Testis (tissue), 2 donors: Measurements from ENCODE around the gene OR52I2.

Experiments used
- POLR2A ChIP-seq: fragments of 450-650 bp; IDR thresholded peaks from one replicate; pipeline ENCODE4 v1.6.1; 2017; ENCODE audit warnings: antibody characterized with exemption, mild to moderate bottlenecking, moderate library complexity
- TF ChIP-seq, protein P1 (sequence below), 3 experiments: fragments of 450-650 bp in 2 of 3; fragments of 200-600 bp in 1 of 3; sonication (generic) in 1 of 3; IDR thresholded peaks; one replicate each; pipeline ENCODE4 v1.5.1; 2016 to 2019; ENCODE audit warnings: antibody characterized with exemption in 3 of 3, mild to moderate bottlenecking in 2 of 3, moderate library complexity in 1 of 3

DNA sequence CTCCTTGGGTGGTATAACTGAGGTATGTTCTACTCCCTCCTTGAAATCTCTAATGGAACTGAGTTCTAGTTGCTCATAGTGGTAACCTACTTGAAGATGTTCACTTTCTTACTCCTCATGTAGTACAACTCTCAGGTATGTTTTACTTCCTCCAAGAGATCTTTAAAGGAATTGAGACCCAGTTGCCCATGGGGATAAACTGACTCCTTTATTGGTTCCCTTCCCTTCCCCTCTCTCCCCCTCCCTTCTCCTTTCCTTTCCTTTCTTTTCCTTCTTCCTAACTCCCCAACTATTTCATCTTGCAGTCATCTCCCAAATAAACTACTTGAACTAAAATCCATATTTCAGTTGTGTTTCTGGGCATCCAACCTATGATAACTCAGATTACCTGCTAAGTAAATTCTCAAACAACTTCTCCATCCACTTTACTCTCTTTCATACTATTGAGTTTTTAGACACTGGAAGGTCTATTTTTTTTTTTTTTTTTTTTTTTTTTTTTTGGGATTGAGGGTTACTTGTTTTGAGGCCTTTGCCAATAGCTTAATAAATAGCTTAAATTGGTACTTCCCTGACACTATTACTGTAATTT lies 34.4 kb downstream of the OR52I2 start:
- TF ChIP-seq, protein P1, sequence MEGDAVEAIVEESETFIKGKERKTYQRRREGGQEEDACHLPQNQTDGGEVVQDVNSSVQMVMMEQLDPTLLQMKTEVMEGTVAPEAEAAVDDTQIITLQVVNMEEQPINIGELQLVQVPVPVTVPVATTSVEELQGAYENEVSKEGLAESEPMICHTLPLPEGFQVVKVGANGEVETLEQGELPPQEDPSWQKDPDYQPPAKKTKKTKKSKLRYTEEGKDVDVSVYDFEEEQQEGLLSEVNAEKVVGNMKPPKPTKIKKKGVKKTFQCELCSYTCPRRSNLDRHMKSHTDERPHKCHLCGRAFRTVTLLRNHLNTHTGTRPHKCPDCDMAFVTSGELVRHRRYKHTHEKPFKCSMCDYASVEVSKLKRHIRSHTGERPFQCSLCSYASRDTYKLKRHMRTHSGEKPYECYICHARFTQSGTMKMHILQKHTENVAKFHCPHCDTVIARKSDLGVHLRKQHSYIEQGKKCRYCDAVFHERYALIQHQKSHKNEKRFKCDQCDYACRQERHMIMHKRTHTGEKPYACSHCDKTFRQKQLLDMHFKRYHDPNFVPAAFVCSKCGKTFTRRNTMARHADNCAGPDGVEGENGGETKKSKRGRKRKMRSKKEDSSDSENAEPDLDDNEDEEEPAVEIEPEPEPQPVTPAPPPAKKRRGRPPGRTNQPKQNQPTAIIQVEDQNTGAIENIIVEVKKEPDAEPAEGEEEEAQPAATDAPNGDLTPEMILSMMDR (IDR thresholded peaks at IDR 0.05), result no peak
- no peak for TF ChIP-seq POLR2A
